H9 (cell line): ENCODE results near the gene SYT11. TPM values are rescaled to one million over a fixed set of nuclear protein-coding genes. Genes with fewer than 3 reads are reported as not detected.

Experiments
- DNase-seq: peaks from one replicate; pipeline ENCODE4 v3.0.0-alpha.2; 2017
- H2AFZ ChIP-seq: one replicate; pipeline ENCODE4 v1.6.1; 2013; ENCODE audit warnings: mild to moderate bottlenecking, low read length, control low read depth, moderate library complexity
- H2AK5ac ChIP-seq: 2 replicates; pipeline ENCODE4 v1.6.1; 2013; ENCODE audit warnings: low read length, control low read depth, mixed read lengths; ENCODE audit not compliant: insufficient read length
- H2BK120ac ChIP-seq: one replicate; pipeline ENCODE4 v1.6.1; 2013; ENCODE audit warnings: low read depth, mild to moderate bottlenecking, low read length, control low read depth, inconsistent platforms; ENCODE audit not compliant: poor library complexity, severe bottlenecking
- H2BK12ac ChIP-seq: 2 replicates; pipeline ENCODE4 v1.6.1; 2013; ENCODE audit warnings: low read length, control low read depth, mixed read lengths, low read depth; ENCODE audit not compliant: insufficient read length
- H2BK15ac ChIP-seq: 2 replicates; pipeline ENCODE4 v1.6.1; 2013; ENCODE audit warnings: low read depth, low read length, control low read depth
- H2BK20ac ChIP-seq: one replicate; pipeline ENCODE4 v1.6.1; 2013; ENCODE audit warnings: low read depth, mild to moderate bottlenecking, low read length, control low read depth, inconsistent platforms; ENCODE audit not compliant: poor library complexity, severe bottlenecking
- H2BK5ac ChIP-seq: 2 replicates; pipeline ENCODE4 v1.6.1; 2013; ENCODE audit warnings: low read length, control low read depth, mixed read lengths; ENCODE audit not compliant: insufficient read length
- H3K14ac ChIP-seq: 2 replicates; pipeline ENCODE4 v1.6.1; 2013; ENCODE audit warnings: low read length, control low read depth; ENCODE audit not compliant: insufficient read depth
- H3K18ac ChIP-seq: 2 replicates; pipeline ENCODE4 v1.6.1; 2013; ENCODE audit warnings: low read depth, mild to moderate bottlenecking, mixed read lengths, low read length, control low read depth; ENCODE audit not compliant: insufficient read length
- H3K23ac ChIP-seq: 2 replicates; pipeline ENCODE4 v1.6.1; 2013; ENCODE audit warnings: low read length, control low read depth, mixed read lengths, low read depth; ENCODE audit not compliant: insufficient read length
- H3K23me2 ChIP-seq: 2 replicates; pipeline ENCODE4 v1.6.1; 2013; ENCODE audit warnings: low read depth, mild to moderate bottlenecking, mixed read lengths, low read length, control low read depth; ENCODE audit not compliant: insufficient read length, poor library complexity, severe bottlenecking
- H3K27ac ChIP-seq: 2 replicates; pipeline ENCODE4 v1.5.1; 2013; ENCODE audit warnings: low read length, control low read depth, mixed read lengths, low read depth; ENCODE audit not compliant: insufficient read length
- H3K27me3 ChIP-seq: 2 replicates; pipeline ENCODE4 v1.6.1; 2013; ENCODE audit warnings: low read length, control low read depth, inconsistent platforms; ENCODE audit not compliant: insufficient read depth
- H3K4ac ChIP-seq: 2 replicates; pipeline ENCODE4 v1.6.1; 2013; ENCODE audit warnings: low read depth, mild to moderate bottlenecking, control low read depth, inconsistent platforms, low read length, moderate library complexity
- H3K4me1 ChIP-seq: 2 replicates; pipeline ENCODE4 v1.6.1; 2013; ENCODE audit warnings: low read length, control low read depth, inconsistent platforms; ENCODE audit not compliant: insufficient read depth
- H3K4me2 ChIP-seq: 2 replicates; pipeline ENCODE4 v1.6.1; 2013; ENCODE audit warnings: low read length, control low read depth, mixed read lengths; ENCODE audit not compliant: insufficient read length, insufficient read depth
- H3K56ac ChIP-seq: 2 replicates; pipeline ENCODE4 v1.6.1; 2013; ENCODE audit warnings: low read depth, mild to moderate bottlenecking, mixed read lengths, low read length, control low read depth; ENCODE audit not compliant: insufficient read length
- H3K79me1 ChIP-seq: 2 replicates; pipeline ENCODE4 v1.6.1; 2013; ENCODE audit warnings: low read depth, mild to moderate bottlenecking, moderate library complexity, low read length, control low read depth, inconsistent platforms; ENCODE audit not compliant: insufficient read depth, poor library complexity, severe bottlenecking
- H3K79me2 ChIP-seq: 2 replicates; pipeline ENCODE4 v1.6.1; 2013; ENCODE audit warnings: low read length, control low read depth, inconsistent platforms; ENCODE audit not compliant: insufficient read depth
- H3K9ac ChIP-seq: 2 replicates; pipeline ENCODE4 v1.6.1; 2013; ENCODE audit warnings: low read length, control low read depth, mixed read lengths; ENCODE audit not compliant: insufficient read length; ENCODE audit errors: extremely low read depth
- H3K9me3 ChIP-seq: one replicate; pipeline ENCODE4 v1.6.1; 2013; ENCODE audit warnings: low read depth, low read length, inconsistent platforms; ENCODE audit not compliant: control insufficient read depth
- H3T11ph ChIP-seq: one replicate; pipeline ENCODE4 v1.6.1; 2013; ENCODE audit warnings: mild to moderate bottlenecking, low read length, control low read depth, inconsistent platforms
- H4K20me1 ChIP-seq: one replicate; pipeline ENCODE4 v1.6.1; 2013; ENCODE audit not compliant: control insufficient read depth, insufficient read length, insufficient read depth
- H4K5ac ChIP-seq: 2 replicates; pipeline ENCODE4 v1.6.1; 2013; ENCODE audit warnings: low read depth, mild to moderate bottlenecking, mixed read lengths, low read length, control low read depth; ENCODE audit not compliant: insufficient read length
- H4K8ac ChIP-seq: replicated peaks from 2 replicates; pipeline ENCODE4 v1.6.1; 2013; ENCODE audit warnings: low read length, control low read depth, mixed read lengths, low read depth; ENCODE audit not compliant: insufficient read length
- H4K91ac ChIP-seq: 2 replicates; pipeline ENCODE4 v1.6.1; 2013; ENCODE audit warnings: low read depth, mild to moderate bottlenecking, moderate library complexity, mixed read lengths, low read length, control low read depth; ENCODE audit not compliant: insufficient read length
- H3K27ac Mint-ChIP-seq, 3 experiments: 2 replicates in 2 of 3; 3 replicates in 1 of 3; pipeline ENCODE4 v1.8.0; 2020 to 2021; ENCODE audit warnings: mixed read lengths in 3 of 3, mild to moderate bottlenecking in 1 of 3, moderate library complexity in 1 of 3
- H3K27me3 Mint-ChIP-seq: 2 replicates; pipeline ENCODE4 v1.8.0; 2021; ENCODE audit warnings: low read depth, mild to moderate bottlenecking, moderate library complexity, mixed read lengths
- H3K36me3 Mint-ChIP-seq, 3 experiments: 2 replicates in 2 of 3; 3 replicates in 1 of 3; pipeline ENCODE4 v1.8.0; 2020 to 2021; ENCODE audit warnings: low read depth in 3 of 3, mixed read lengths in 3 of 3; ENCODE audit not compliant: insufficient read depth in 1 of 3
- H3K4me1 Mint-ChIP-seq, 2 experiments: 2 replicates each; pipeline ENCODE4 v1.8.0; 2020; ENCODE audit warnings: mixed read lengths in 2 of 2
- H3K4me3 Mint-ChIP-seq, 2 experiments: 2 replicates in 1 of 2; 3 replicates in 1 of 2; pipeline ENCODE4 v1.8.0; 2020 to 2021; ENCODE audit warnings: mild to moderate bottlenecking in 2 of 2, mixed read lengths in 2 of 2, moderate library complexity in 1 of 2
- H3K9me3 Mint-ChIP-seq, 2 experiments: 2 replicates in 1 of 2; 3 replicates in 1 of 2; pipeline ENCODE4 v1.8.0; 2020; ENCODE audit warnings: mild to moderate bottlenecking in 2 of 2, mixed read lengths in 2 of 2, moderate library complexity in 1 of 2
- WGBS: extraction: QIAGEN DNeasy Blood & Tissue Kit; methylation state at CpG from one replicate; pipeline ENCODE4 v1.1.7; 2013; ENCODE audit warnings: missing lambda C conversion rate, low lambda C conversion rate, mixed read lengths; ENCODE audit not compliant: insufficient read length; ENCODE audit errors: extremely low coverage; 5-methylcytosine and 5-hydroxymethylcytosine counted together
- total RNA-seq: library from RNA; stranded (reverse); gene quantifications from 2 replicates; pipeline ENCODE4 v1.2.1, GENCODE V29; 2021
- TF ChIP-seq, protein P1 (sequence below): fragments of 200-600 bp; sonication (generic); conservative IDR thresholded peaks from 3 replicates; pipeline ENCODE4 v1.8.0; 2021; ENCODE audit warnings: antibody characterized with exemption, mild to moderate bottlenecking

Gene SYT11
- total RNA-seq, 1 experiment from 2014 or later = 0.28 TPM

DNA sequence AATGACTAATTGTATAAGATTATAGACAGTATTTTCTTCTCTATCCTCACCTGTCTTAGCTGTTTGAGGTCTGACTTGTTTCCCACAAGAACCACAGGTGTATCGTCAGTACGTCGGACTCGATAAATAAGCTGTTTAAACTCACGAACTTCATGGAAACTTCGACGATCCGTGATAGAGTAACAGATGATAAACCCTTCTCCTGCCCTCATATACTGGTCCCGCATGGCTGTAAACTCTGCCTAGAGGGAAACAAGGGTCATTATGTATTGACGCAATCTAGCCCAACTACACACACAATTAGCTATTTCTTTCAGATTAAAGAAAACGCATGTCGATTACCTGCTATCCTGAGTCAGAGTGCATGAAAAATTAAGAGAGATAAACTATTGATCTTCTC, 44.9 kb downstream of the SYT11 start:
- Histone ChIP-seq H4K91ac (no peak overlapping the region), H2BK12ac (no peak overlapping the region), H4K5ac (no peak overlapping the region), H3K23me2 (no peaks in the 10 kb centered on the region), H4K8ac (no peak overlapping the region), H2BK15ac (no peak overlapping the region), H3K4ac (no peak overlapping the region), H3K79me2 (no peaks in the 10 kb centered on the region), H2AFZ (no peak overlapping the region), H3K4me1 (no peaks in the 10 kb centered on the region), H3K23ac (no peak overlapping the region), H3K18ac (no peak overlapping the region), H2BK120ac (no peak overlapping the region), H3K14ac (no peak overlapping the region), H3K4me2 (no peak overlapping the region), H3T11ph (no peak overlapping the region), H2BK20ac (no peak overlapping the region), H3K79me1 (no peaks in the 10 kb centered on the region), H3K27me3 (no peaks in the 10 kb centered on the region), H4K20me1 (no peaks in the 10 kb centered on the region), H3K9me3 (no peaks in the 10 kb centered on the region), H2BK5ac (no peak overlapping the region), H3K56ac (no peak overlapping the region), H3K27ac (no peak overlapping the region), H2AK5ac (no peak overlapping the region), H3K9ac (no peak overlapping the region)
- H3K27me3 Mint-ChIP-seq = no peaks in the 10 kb centered on the region
- H3K9me3 Mint-ChIP-seq = no peaks in the 10 kb centered on the region
- TF ChIP-seq, protein P1, sequence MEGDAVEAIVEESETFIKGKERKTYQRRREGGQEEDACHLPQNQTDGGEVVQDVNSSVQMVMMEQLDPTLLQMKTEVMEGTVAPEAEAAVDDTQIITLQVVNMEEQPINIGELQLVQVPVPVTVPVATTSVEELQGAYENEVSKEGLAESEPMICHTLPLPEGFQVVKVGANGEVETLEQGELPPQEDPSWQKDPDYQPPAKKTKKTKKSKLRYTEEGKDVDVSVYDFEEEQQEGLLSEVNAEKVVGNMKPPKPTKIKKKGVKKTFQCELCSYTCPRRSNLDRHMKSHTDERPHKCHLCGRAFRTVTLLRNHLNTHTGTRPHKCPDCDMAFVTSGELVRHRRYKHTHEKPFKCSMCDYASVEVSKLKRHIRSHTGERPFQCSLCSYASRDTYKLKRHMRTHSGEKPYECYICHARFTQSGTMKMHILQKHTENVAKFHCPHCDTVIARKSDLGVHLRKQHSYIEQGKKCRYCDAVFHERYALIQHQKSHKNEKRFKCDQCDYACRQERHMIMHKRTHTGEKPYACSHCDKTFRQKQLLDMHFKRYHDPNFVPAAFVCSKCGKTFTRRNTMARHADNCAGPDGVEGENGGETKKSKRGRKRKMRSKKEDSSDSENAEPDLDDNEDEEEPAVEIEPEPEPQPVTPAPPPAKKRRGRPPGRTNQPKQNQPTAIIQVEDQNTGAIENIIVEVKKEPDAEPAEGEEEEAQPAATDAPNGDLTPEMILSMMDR = no peak
- no peak for DNase-seq
- H3K4me3 Mint-ChIP-seq = no peak overlapping the region
- H3K4me1 Mint-ChIP-seq = no peaks in the 10 kb centered on the region
- no CpG with 5 or more reads among the region's 12 CpGs for WGBS
- no peak overlapping the region for H3K27ac Mint-ChIP-seq
- H3K36me3 Mint-ChIP-seq = peaks cover 27 to 78% (median 69%) of the 10 kb centered on the region in 3 experiments; a peak in 6 of 7 replicates
